HG02973 (cell line): ENCODE measurements around the gene SPATS2.

Experiments used
- ATAC-seq: cut with Tn5 transposase; IDR thresholded peaks from one replicate; pipeline ENCODE4 v1.9.1; 2021; ENCODE audit warnings: moderate library complexity; ENCODE audit not compliant: unreplicated experiment

The SPATS2 gene

GRCh38 chr12:49538510-49539403, 171.5 kb downstream of the SPATS2 start, which contains the start of gene KCNH3:
Gene KCNH3 (plus strand): TSS chr12:49539030. CDS start chr12:49539417, 387 bp downstream.
- peak; percentile 52 for ATAC-seq

GRCh38 chr12:49539406-49540228, 172.4 kb downstream of the SPATS2 start:
- ATAC-seq = no peak

- ATAC-seq = no peak
Observed at GRCh38 chr12:49540229-49541139, 173.2 kb downstream of the SPATS2 start.

- no peak for ATAC-seq
Observed at GRCh38 chr12:49541140-49541861, 174.0 kb downstream of the SPATS2 start.

- no peak for ATAC-seq
Observed at GRCh38 chr12:49541911-49542505, 174.7 kb downstream of the SPATS2 start.

- ATAC-seq = no peak
Observed at GRCh38 chr12:49542592-49543160, 175.4 kb downstream of the SPATS2 start.

GRCh38 chr12:49543221-49543913, 176.1 kb downstream of the SPATS2 start:
- ATAC-seq = no peak

GRCh38 chr12:49543914-49544815, 176.9 kb downstream of the SPATS2 start:
- no peak for ATAC-seq

GRCh38 chr12:49545815-49546214, 178.6 kb downstream of the SPATS2 start:
- ATAC-seq = no peak

- ATAC-seq = no peak
Observed at GRCh38 chr12:49546481-49546880, 179.2 kb downstream of the SPATS2 start.

GRCh38 chr12:49547090-49547690, 179.9 kb downstream of the SPATS2 start:
- ATAC-seq = no peak

- ATAC-seq = no peak
Observed at GRCh38 chr12:49548481-49548821, 181.2 kb downstream of the SPATS2 start.

GRCh38 chr12:49548822-49549648, 181.8 kb downstream of the SPATS2 start:
- ATAC-seq = no peak

GRCh38 chr12:49549735-49550692, 182.8 kb downstream of the SPATS2 start:
- no peak for ATAC-seq

GRCh38 chr12:49550693-49551252, 183.5 kb downstream of the SPATS2 start:
- no peak for ATAC-seq
